Pancreas (tissue), 10 donors: Measurements from ENCODE around the gene ZFHX2. TPM values are rescaled to one million over a fixed set of nuclear protein-coding genes. Genes with fewer than 3 reads are reported as not detected.
A peak's percentile ranks its signal among the peaks of the same experiment; 100 is the strongest.

ENCODE experiments used
- ATAC-seq, 4 donors: fragments of 200-7000 bp; cut with Tn5 transposase; one replicate each; pipeline versions ENCODE4 v1.8.0 to v1.9.1; 2020; ENCODE audit warnings: mild to moderate bottlenecking in 4 of 4, moderate library complexity in 4 of 4
- DNase-seq, 6 donors: peaks; one replicate each; pipeline ENCODE4 v3.0.0-alpha.2; 2020
- FAIRE-seq: peaks from 2 replicates; lab custom pipeline; 2012; peaks lifted over from hg19 to GRCh38; lab: Jason Lieb, UNC
- H3K27ac ChIP-seq, 4 donors: fragments of 200-600 bp; sonication (generic); 1 replicate in 3 of 4; 2 replicates in 1 of 4; pipeline versions ENCODE4 v1.5.0 to v1.8.0; 2020
- H3K27me3 ChIP-seq, 4 donors: fragments of 200-600 bp; one replicate each; pipeline ENCODE4 v1.8.0; 2021
- H3K36me3 ChIP-seq, 3 donors: fragments of 200-600 bp; sonication (generic) in 1 of 3; one replicate each; pipeline versions ENCODE4 v1.5.0 to v1.8.0; 2020 to 2021
- H3K4me1 ChIP-seq, 3 donors: fragments of 200-600 bp; one replicate each; pipeline ENCODE4 v1.8.0; 2021
- H3K4me3 ChIP-seq, 4 donors: fragments of 200-600 bp; sonication (generic) in 2 of 4; one replicate each; pipeline versions ENCODE4 v1.5.0 to v1.8.0; 2020 to 2021
- H3K9me3 ChIP-seq, 4 donors: fragments of 200-600 bp; one replicate each; pipeline ENCODE4 v1.8.0; 2021
- WGBS, 2 donors: extraction: QIAGEN DNeasy Blood & Tissue Kit; methylation state at CpG; one replicate each; pipeline ENCODE4 v1.1.7; 2013; 5-methylcytosine and 5-hydroxymethylcytosine counted together
- intact Hi-C, 3 donors: fragments of 100-400 bp; cut with DNase I; formaldehyde crosslinking; loops; one replicate each; pipeline versions ENCODE4 v1.11.1 to v1.14.2; 2022
- polyA plus RNA-seq, 2 donors: library from polyadenylated mRNA; stranded (reverse); fragments of 200-250 nt; gene quantifications; one replicate each; pipeline ENCODE4 v1.2.3, GENCODE V29; 2013
- total RNA-seq, 6 donors: library from RNA; stranded (reverse); fragmentation: NEBNext Ultra II Directional in 4 of 6; extraction: Animal tissue kit (Norgen Biotek cat#: 25700) in 4 of 6; gene quantifications; one replicate each; pipeline versions ENCODE4 v1.2.1 to v1.2.4, GENCODE V29; 2021 to 2023
- TF ChIP-seq, protein P1 (sequence below), 4 donors: fragments of 200-600 bp; sonication (generic) in 3 of 4; IDR thresholded peaks; one replicate each; pipeline versions ENCODE4 v1.5.0 to v1.8.0; 2021; ENCODE audit warnings: antibody characterized with exemption in 4 of 4
- donor health status: healthy with polysubstance abuse.
- donor health status: DM: no; HTN: no; CAD: no; lungs with moderate emphysema.
- donor health status: DM: no; HTN: no; CAD: no.
- donor health status: control.
- donor health status: control.
- donor health status: Bipolar disorder and iron deficiency.
- donor health status: DM: yes; HTN: yes; CAD: no.
- donor health status: DM: no; HTN: no; CAD: no.
- donor health status: DM: no; HTN: no; CAD: no.
- donor health status: DM: yes; HTN: yes; CAD: no.

ZFHX2 gene
- total and polyA plus RNA-seq, 8 donors: 0.63 to 3.8 (median 1.2) TPM

GRCh38 chr14:23543403-23543802 is 8.2 kb downstream of the ZFHX2 start:
- Histone ChIP-seq H3K36me3 (no peaks in the 10 kb centered on the region), H3K4me3 (no peak overlapping the region), H3K9me3 (no peaks in the 10 kb centered on the region), H3K27ac (no peak overlapping the region), H3K4me1 (no peaks in the 10 kb centered on the region), H3K27me3 (no peaks in the 10 kb centered on the region)
- DNase-seq: no peak
- no peak for ATAC-seq
- intact Hi-C loops: no loop called here
- TF ChIP-seq, protein P1, sequence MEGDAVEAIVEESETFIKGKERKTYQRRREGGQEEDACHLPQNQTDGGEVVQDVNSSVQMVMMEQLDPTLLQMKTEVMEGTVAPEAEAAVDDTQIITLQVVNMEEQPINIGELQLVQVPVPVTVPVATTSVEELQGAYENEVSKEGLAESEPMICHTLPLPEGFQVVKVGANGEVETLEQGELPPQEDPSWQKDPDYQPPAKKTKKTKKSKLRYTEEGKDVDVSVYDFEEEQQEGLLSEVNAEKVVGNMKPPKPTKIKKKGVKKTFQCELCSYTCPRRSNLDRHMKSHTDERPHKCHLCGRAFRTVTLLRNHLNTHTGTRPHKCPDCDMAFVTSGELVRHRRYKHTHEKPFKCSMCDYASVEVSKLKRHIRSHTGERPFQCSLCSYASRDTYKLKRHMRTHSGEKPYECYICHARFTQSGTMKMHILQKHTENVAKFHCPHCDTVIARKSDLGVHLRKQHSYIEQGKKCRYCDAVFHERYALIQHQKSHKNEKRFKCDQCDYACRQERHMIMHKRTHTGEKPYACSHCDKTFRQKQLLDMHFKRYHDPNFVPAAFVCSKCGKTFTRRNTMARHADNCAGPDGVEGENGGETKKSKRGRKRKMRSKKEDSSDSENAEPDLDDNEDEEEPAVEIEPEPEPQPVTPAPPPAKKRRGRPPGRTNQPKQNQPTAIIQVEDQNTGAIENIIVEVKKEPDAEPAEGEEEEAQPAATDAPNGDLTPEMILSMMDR (IDR thresholded peaks at IDR 0.05): no peak
- WGBS, 2 donors: 90 to 92% methylated on average over 5 of the region's 5 CpGs
- FAIRE-seq: no peak

DNA sequence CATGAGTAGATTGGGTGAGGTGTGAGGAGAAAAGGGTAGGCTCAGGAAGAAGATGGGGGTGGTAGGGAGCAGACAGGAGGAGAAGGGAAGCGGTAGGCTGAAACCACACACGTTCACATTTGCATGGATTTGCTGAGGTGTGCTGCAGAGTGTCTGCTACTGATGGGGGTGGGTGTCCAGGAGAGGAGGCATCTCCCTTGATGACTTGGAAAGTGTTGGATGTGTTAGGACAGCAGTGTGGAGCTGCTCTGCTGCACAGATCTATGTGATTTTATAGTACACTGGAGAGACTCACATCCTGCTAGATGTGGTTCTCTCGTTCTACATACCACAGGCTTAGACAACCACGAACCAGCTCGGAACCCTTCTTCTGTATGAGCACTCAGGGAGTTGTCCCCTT is 9.3 kb downstream of the ZFHX2 start:
- intact Hi-C loops: no loop called here
- DNase-seq (no peak), ATAC-seq (no peak), FAIRE-seq (no peak)
- H3K27ac ChIP-seq: no peak overlapping the region
- H3K4me1 ChIP-seq: no peaks in the 10 kb centered on the region
- no peaks in the 10 kb centered on the region for H3K36me3 ChIP-seq
- no peaks in the 10 kb centered on the region for H3K9me3 ChIP-seq
- no peaks in the 10 kb centered on the region for H3K27me3 ChIP-seq
- WGBS, 2 donors: 76 to 87% methylated on average over 5 of the region's 5 CpGs
- no peak overlapping the region for H3K4me3 ChIP-seq
- TF ChIP-seq, protein P1 (IDR thresholded peaks at IDR 0.05): no peak

DNA sequence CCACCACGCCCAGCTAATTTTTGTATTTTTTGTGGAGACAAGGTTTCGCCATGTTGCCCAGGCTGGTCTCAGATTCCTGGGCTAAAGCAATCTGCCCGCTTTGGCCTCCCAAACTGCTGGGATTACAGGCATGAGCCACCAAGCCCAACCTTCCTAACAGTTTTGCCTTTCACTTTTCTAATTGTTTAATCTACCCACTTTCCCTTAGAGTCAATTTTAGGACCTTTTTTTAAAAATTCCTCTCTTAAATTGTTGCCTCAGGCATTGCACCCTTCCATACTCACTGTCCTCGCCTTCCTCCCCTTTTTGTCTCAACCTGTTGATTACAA is 11.5 kb downstream of the ZFHX2 start:
- ATAC-seq: no peak
- intact Hi-C loops: no loop called here
- Histone ChIP-seq H3K36me3 (no peaks in the 10 kb centered on the region), H3K4me1 (no peaks in the 10 kb centered on the region), H3K9me3 (no peaks in the 10 kb centered on the region), H3K27me3 (no peaks in the 10 kb centered on the region), H3K27ac (no peak overlapping the region), H3K4me3 (no peak overlapping the region)
- FAIRE-seq: no peak
- TF ChIP-seq, protein P1 (IDR thresholded peaks at IDR 0.05): no peak
- 73 to 78% methylated on average over 4 of the region's 4 CpGs for WGBS, 2 donors
- DNase-seq: no peak

- H3K36me3 ChIP-seq: no peaks in the 10 kb centered on the region
- DNase-seq: no peak
- no peak overlapping the region for H3K27ac ChIP-seq
- H3K4me3 ChIP-seq: no peak overlapping the region
- ATAC-seq: peak; percentile 55 to 93 (median 86)
- no peaks in the 10 kb centered on the region for H3K4me1 ChIP-seq
- 33 to 41% methylated on average over 10 of the region's 10 CpGs for WGBS, 2 donors
- FAIRE-seq: no peak
- intact Hi-C loops: no loop called here
- TF ChIP-seq, protein P1 (IDR thresholded peaks at IDR 0.05): peak; percentile 51 to 79 (median 67)
- H3K27me3 ChIP-seq: no peaks in the 10 kb centered on the region
- H3K9me3 ChIP-seq: no peaks in the 10 kb centered on the region
Observed at GRCh38 chr14:23539248-23540140, 12.1 kb downstream of the ZFHX2 start.

GRCh38 chr14:23538785-23539184 is 12.8 kb downstream of the ZFHX2 start:
- no peak overlapping the region for H3K27ac ChIP-seq
- no peaks in the 10 kb centered on the region for H3K27me3 ChIP-seq
- H3K4me1 ChIP-seq: no peaks in the 10 kb centered on the region
- intact Hi-C loops: no loop called here
- TF ChIP-seq, protein P1 (IDR thresholded peaks at IDR 0.05): no peak
- no peak for DNase-seq
- H3K36me3 ChIP-seq: no peaks in the 10 kb centered on the region
- no peak overlapping the region for H3K4me3 ChIP-seq
- ATAC-seq: peak in 3 of 4 donors; percentile 33 to 40 (median 38)
- FAIRE-seq: no peak
- H3K9me3 ChIP-seq: no peaks in the 10 kb centered on the region
- WGBS, 2 donors: 56 to 60% methylated on average over 7 of the region's 7 CpGs
